Measurements from ENCODE around the gene ITGB5.

ITGB5 gene

DNA sequence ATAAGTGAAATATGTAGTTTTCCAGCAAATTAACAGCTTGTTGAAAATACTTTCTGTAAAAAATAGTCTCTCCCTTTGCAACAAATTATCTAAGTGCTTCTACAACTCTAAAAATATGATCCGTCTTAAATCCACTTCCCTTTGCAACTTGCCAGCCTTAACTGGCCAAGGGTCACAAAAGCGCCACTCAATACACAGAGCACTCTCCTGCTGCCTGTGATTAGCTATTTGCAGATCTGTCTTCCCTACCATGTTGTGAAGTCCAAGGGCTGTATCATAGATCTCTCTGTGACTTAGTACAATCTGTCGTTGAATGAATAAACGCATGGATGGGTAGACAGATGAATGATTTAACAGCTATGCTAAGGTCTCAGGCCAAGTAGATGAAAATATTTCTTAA, 76.2 kb downstream of the ITGB5 start:
- Histone ChIP-seq H3K36me3 (replicated peaks; ENCODE audit: low read depth, low read length) (no peaks in the 10 kb centered on the region), H3K27ac (ENCODE audit: low read length) (no peak overlapping the region), H4K20me1 (ENCODE audit: insufficient read depth, low read length) (no peaks in the 10 kb centered on the region), H3K9ac (ENCODE audit: low read length) (no peak overlapping the region), H3K9me3 (ENCODE audit: insufficient read depth, low read length) (no peaks in the 10 kb centered on the region), H2AFZ (ENCODE audit: low read depth, low read length) (no peak overlapping the region), H3K79me2 (ENCODE audit: low read length) (no peaks in the 10 kb centered on the region), H3K4me3 (ENCODE audit: low read length) (no peak overlapping the region), H3K4me2 (ENCODE audit: low read length) (no peak overlapping the region), H3K4me1 (ENCODE audit: low read length) (no peaks in the 10 kb centered on the region), H3K27me3 (ENCODE audit: low read depth, low read length) (peaks cover 15% of the 10 kb centered on the region)
- no peak for TF ChIP-seq EZH2phosphoT487 (IDR thresholded peaks at IDR 0.05; ENCODE audit: low read depth)
- TF ChIP-seq, protein P1, sequence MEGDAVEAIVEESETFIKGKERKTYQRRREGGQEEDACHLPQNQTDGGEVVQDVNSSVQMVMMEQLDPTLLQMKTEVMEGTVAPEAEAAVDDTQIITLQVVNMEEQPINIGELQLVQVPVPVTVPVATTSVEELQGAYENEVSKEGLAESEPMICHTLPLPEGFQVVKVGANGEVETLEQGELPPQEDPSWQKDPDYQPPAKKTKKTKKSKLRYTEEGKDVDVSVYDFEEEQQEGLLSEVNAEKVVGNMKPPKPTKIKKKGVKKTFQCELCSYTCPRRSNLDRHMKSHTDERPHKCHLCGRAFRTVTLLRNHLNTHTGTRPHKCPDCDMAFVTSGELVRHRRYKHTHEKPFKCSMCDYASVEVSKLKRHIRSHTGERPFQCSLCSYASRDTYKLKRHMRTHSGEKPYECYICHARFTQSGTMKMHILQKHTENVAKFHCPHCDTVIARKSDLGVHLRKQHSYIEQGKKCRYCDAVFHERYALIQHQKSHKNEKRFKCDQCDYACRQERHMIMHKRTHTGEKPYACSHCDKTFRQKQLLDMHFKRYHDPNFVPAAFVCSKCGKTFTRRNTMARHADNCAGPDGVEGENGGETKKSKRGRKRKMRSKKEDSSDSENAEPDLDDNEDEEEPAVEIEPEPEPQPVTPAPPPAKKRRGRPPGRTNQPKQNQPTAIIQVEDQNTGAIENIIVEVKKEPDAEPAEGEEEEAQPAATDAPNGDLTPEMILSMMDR (IDR thresholded peaks at IDR 0.05; ENCODE audit: low read depth, low read length): no peak

DNA sequence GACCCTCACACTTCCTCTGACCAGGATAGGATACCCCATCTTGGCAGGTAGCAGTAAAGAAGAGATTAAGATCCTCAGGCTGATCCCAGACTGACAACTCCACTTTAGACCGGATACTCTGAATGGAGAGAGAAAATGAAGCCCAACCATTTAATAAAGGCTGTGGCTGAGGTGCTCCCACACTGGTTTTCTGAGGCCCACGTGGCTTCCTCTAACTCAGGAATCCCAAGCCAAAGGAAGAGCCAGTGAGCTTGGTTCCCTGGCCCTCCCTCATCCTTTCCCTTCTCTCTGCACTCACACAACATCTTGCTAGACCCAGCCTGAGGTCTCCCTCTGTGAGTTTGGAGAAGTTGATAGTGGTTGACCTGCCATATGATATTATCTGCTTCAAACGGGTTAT, 78.1 kb downstream of the ITGB5 start:
- H3K27me3 ChIP-seq (ENCODE audit: low read depth, low read length): peaks cover 25% of the 10 kb centered on the region
- H3K79me2 ChIP-seq (ENCODE audit: low read length): no peaks in the 10 kb centered on the region
- H3K4me1 ChIP-seq (ENCODE audit: low read length): no peaks in the 10 kb centered on the region
- no peak overlapping the region for H2AFZ ChIP-seq (ENCODE audit: low read depth, low read length)
- no peak overlapping the region for H3K4me2 ChIP-seq (ENCODE audit: low read length)
- no peaks in the 10 kb centered on the region for H3K9me3 ChIP-seq (ENCODE audit: insufficient read depth, low read length)
- no peak overlapping the region for H3K27ac ChIP-seq (ENCODE audit: low read length)
- H3K36me3 ChIP-seq (replicated peaks; ENCODE audit: low read depth, low read length): no peaks in the 10 kb centered on the region
- TF ChIP-seq EZH2phosphoT487 (IDR thresholded peaks at IDR 0.05; ENCODE audit: low read depth): no peak
- TF ChIP-seq, protein P1 (IDR thresholded peaks at IDR 0.05; ENCODE audit: low read depth, low read length): no peak
- no peak overlapping the region for H3K9ac ChIP-seq (ENCODE audit: low read length)
- no peak overlapping the region for H3K4me3 ChIP-seq (ENCODE audit: low read length)
- H4K20me1 ChIP-seq (ENCODE audit: insufficient read depth, low read length): no peaks in the 10 kb centered on the region

DNA sequence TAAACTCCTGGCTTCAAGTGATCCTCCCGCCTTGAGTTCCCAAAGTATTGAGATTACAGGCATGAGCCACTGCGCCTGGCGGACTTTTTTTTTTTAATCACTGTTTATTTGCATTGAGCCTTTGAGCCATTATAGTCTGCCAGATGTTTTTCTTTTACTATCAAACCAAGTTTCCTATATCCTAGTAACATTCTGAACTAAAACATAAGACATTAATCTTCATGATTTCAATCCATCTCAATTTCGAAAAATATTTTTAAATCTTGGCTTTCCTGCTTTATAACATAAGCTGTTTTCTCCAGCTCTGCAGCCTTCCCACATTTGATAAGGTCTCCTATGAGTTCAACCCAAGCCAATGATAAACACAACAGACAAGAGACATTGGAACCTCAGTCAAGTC, 81.5 kb downstream of the ITGB5 start:
- Histone ChIP-seq H3K4me2 (ENCODE audit: low read length) (no peak overlapping the region), H3K4me3 (ENCODE audit: low read length) (no peak overlapping the region), H3K27ac (ENCODE audit: low read length) (no peak overlapping the region), H4K20me1 (ENCODE audit: insufficient read depth, low read length) (no peaks in the 10 kb centered on the region), H2AFZ (ENCODE audit: low read depth, low read length) (no peak overlapping the region), H3K9ac (ENCODE audit: low read length) (no peak overlapping the region), H3K27me3 (ENCODE audit: low read depth, low read length) (peaks cover 19% of the 10 kb centered on the region; the same call in 1 of the 2 replicates), H3K4me1 (ENCODE audit: low read length) (no peaks in the 10 kb centered on the region), H3K36me3 (replicated peaks; ENCODE audit: low read depth, low read length) (no peaks in the 10 kb centered on the region), H3K9me3 (ENCODE audit: insufficient read depth, low read length) (no peaks in the 10 kb centered on the region), H3K79me2 (ENCODE audit: low read length) (no peaks in the 10 kb centered on the region)
- no peak for TF ChIP-seq EZH2phosphoT487 (IDR thresholded peaks at IDR 0.05; ENCODE audit: low read depth)
- TF ChIP-seq, protein P1 (IDR thresholded peaks at IDR 0.05; ENCODE audit: low read depth, low read length): no peak

DNA sequence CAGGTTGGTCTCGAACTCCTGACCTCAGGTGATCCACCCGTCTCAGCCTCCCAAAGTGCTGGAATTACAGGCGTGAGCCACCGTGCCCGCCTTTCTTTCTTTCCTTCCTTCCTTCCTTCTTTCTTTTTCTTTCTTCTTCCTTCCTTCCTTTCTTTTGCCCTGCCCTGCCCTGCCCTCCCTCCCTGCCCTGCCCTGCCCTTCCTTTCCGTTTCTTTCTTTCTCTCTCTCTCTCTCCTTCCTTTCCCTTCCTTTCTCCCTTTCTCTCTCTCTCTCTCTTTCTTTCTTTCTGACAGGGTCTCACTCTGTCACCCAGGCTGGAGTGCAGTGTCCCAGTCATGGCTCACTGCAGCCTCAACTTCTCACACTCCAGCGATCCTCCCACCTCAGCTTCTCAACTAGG, 82.3 kb downstream of the ITGB5 start:
- Histone ChIP-seq H3K79me2 (ENCODE audit: low read length) (no peaks in the 10 kb centered on the region), H2AFZ (ENCODE audit: low read depth, low read length) (no peak overlapping the region), H3K4me2 (ENCODE audit: low read length) (no peak overlapping the region), H3K36me3 (replicated peaks; ENCODE audit: low read depth, low read length) (no peaks in the 10 kb centered on the region), H3K9me3 (ENCODE audit: insufficient read depth, low read length) (no peaks in the 10 kb centered on the region), H4K20me1 (ENCODE audit: insufficient read depth, low read length) (no peaks in the 10 kb centered on the region), H3K27me3 (ENCODE audit: low read depth, low read length) (peaks cover 19% of the 10 kb centered on the region; the same call in 1 of the 2 replicates), H3K4me1 (ENCODE audit: low read length) (no peaks in the 10 kb centered on the region), H3K4me3 (ENCODE audit: low read length) (no peak overlapping the region), H3K9ac (ENCODE audit: low read length) (no peak overlapping the region), H3K27ac (ENCODE audit: low read length) (no peak overlapping the region)
- TF ChIP-seq EZH2phosphoT487 (IDR thresholded peaks at IDR 0.05; ENCODE audit: low read depth): no peak
- TF ChIP-seq, protein P1 (IDR thresholded peaks at IDR 0.05; ENCODE audit: low read depth, low read length): no peak
